COR-L47 (cell line): ENCODE results near the gene NUDT5.
"Not testable (repeated sequence)": the region's sequence is repeated elsewhere in the genome, so short reads cannot be mapped to it uniquely, and the experiment has no call there.

ENCODE experiments used
- DNase-seq: peaks from one replicate; lab custom pipeline; 2025; lab: John Stamatoyannopoulos, UW

The NUDT5 gene

GRCh38 chr10:12195603-12196506 lies at the start of gene NUDT5, which contains the start of gene CDC123:
Gene NUDT5, minus strand, starts transcription at chr10:12195891. Its CDS starts 9,600 bp downstream, at chr10:12186291.
Gene CDC123, plus strand, starts transcription at chr10:12196188. Its CDS starts 58 bp downstream, at chr10:12196246.
- peak; percentile 48 for DNase-seq

- no peak for DNase-seq
Observed at GRCh38 chr10:12243864-12244620, 48.4 kb upstream of the NUDT5 start.

GRCh38 chr10:12241810-12242529 lies 46.3 kb upstream of the NUDT5 start:
- DNase-seq: no peak

- no peak for DNase-seq
Observed at GRCh38 chr10:12238821-12239220, 43.1 kb upstream of the NUDT5 start.

GRCh38 chr10:12237265-12238220 lies 41.9 kb upstream of the NUDT5 start:
- no peak for DNase-seq

- DNase-seq: no peak
Observed at GRCh38 chr10:12235796-12236195, 40.1 kb upstream of the NUDT5 start.

GRCh38 chr10:12235116-12235694 lies 39.5 kb upstream of the NUDT5 start:
- no peak for DNase-seq

GRCh38 chr10:12234687-12235086 lies 39.0 kb upstream of the NUDT5 start:
- not testable (repeated sequence) for DNase-seq

- no peak for DNase-seq
Observed at GRCh38 chr10:12228851-12229250, 33.2 kb upstream of the NUDT5 start.

- not testable (repeated sequence) for DNase-seq
Observed at GRCh38 chr10:12226438-12226837, 30.7 kb upstream of the NUDT5 start.

- no peak for DNase-seq
Observed at GRCh38 chr10:12225444-12225843, 29.8 kb upstream of the NUDT5 start.

GRCh38 chr10:12221323-12222298 lies 25.9 kb upstream of the NUDT5 start:
- DNase-seq: no peak

- DNase-seq: no peak
Observed at GRCh38 chr10:12218991-12219390, 23.3 kb upstream of the NUDT5 start.

GRCh38 chr10:12214763-12215218 lies 19.1 kb upstream of the NUDT5 start:
- no peak for DNase-seq

- no peak for DNase-seq
Observed at GRCh38 chr10:12214093-12214492, 18.4 kb upstream of the NUDT5 start.

GRCh38 chr10:12213621-12214020 lies 17.9 kb upstream of the NUDT5 start:
- DNase-seq: no peak

- no peak for DNase-seq
Observed at GRCh38 chr10:12212454-12212853, 16.8 kb upstream of the NUDT5 start.

- no peak for DNase-seq
Observed at GRCh38 chr10:12208460-12208859, 12.8 kb upstream of the NUDT5 start.

GRCh38 chr10:12207114-12207513 lies 11.4 kb upstream of the NUDT5 start:
- no peak for DNase-seq
